Duodenal mucosa (tissue), 2 donors: ENCODE measurements around the gene SEM1.
"Not testable (repeated sequence)": the region's sequence is repeated elsewhere in the genome, so short reads cannot be mapped to it uniquely, and the experiment has no call there.

ENCODE experiments used
- H3K27ac ChIP-seq: one replicate; pipeline ENCODE4 v1.7.0; 2013; ENCODE audit warnings: low read depth, low read length
- H3K27me3 ChIP-seq, 2 donors: one replicate each; pipeline ENCODE4 v1.7.0; 2013; ENCODE audit warnings: low read length in 2 of 2, control low read depth in 1 of 2; ENCODE audit not compliant: insufficient read depth in 2 of 2, control insufficient read depth in 1 of 2
- H3K36me3 ChIP-seq, 2 donors: one replicate each; pipeline ENCODE4 v1.7.0; 2013; ENCODE audit warnings: low read length in 2 of 2, control low read depth in 1 of 2; ENCODE audit not compliant: insufficient read depth in 2 of 2, control insufficient read depth in 1 of 2
- H3K4me1 ChIP-seq, 2 donors: one replicate each; pipeline ENCODE4 v1.7.0; 2013; ENCODE audit warnings: low read length in 2 of 2, control low read depth in 1 of 2; ENCODE audit not compliant: insufficient read depth in 2 of 2, control insufficient read depth in 1 of 2
- H3K4me3 ChIP-seq, 2 donors: one replicate each; pipeline ENCODE4 v1.7.0; 2013; ENCODE audit warnings: low read length in 2 of 2, low read depth in 1 of 2
- H3K9ac ChIP-seq, 2 donors: one replicate each; pipeline ENCODE4 v1.7.0; 2013; ENCODE audit warnings: low read length in 2 of 2, low read depth in 1 of 2
- H3K9me3 ChIP-seq, 2 donors: one replicate each; pipeline ENCODE4 v1.7.0; 2013; ENCODE audit warnings: low read length in 2 of 2, control low read depth in 1 of 2; ENCODE audit not compliant: control insufficient read depth in 1 of 2

The SEM1 gene

GRCh38 chr7:96649981-96650380, 59.7 kb downstream of the SEM1 start:
- no peak overlapping the region for H3K9ac ChIP-seq
- no peaks in the 10 kb centered on the region for H3K27me3 ChIP-seq
- H3K4me3 ChIP-seq, result no peak overlapping the region
- no peaks in the 10 kb centered on the region for H3K4me1 ChIP-seq
- H3K27ac ChIP-seq, result no peak overlapping the region
- no peaks in the 10 kb centered on the region for H3K36me3 ChIP-seq
- H3K9me3 ChIP-seq, result no peaks in the 10 kb centered on the region

DNA sequence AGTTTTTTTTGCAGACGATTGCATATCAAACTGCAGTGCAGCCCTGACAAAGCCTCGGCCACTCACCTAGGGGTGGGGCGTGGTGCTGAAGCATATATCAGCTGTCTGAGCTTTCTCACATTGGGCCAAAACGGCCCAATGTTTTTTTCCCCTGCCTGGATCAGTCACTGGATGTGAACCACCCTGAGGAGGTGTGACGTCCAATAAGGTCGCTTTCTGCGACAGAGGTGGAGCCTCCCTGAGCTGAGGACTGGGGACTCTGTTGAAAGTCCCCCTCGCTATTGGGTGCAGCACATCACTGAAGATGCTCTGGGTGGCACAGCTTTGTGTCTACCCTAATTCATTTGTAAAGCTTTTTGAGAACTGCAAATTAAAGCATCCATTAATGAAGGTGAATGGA, 60.9 kb downstream of the SEM1 start:
- Histone ChIP-seq H3K27ac (no peak overlapping the region), H3K9me3 (no peaks in the 10 kb centered on the region), H3K9ac (no peak overlapping the region), H3K36me3 (no peaks in the 10 kb centered on the region), H3K27me3 (no peaks in the 10 kb centered on the region), H3K4me1 (no peaks in the 10 kb centered on the region), H3K4me3 (no peak overlapping the region)

DNA sequence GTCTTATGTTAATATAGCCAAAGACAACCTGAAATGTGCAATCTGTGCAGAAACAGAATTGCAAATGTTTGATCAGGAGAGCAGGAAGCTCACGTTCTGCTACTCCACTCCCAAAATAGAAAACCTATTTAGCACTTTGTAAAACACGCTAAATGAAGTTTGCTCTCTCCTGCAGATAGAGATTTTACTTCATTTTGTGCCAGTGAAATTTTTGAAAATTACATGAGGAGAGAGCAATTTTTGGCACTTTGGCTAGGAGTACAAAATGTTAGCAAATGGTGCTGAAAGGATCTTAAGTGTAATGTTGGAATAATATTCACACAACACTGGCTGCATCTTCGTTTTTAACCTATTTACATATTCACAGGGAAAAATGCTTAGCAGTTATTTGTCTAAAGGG, 61.9 kb downstream of the SEM1 start:
- Histone ChIP-seq H3K4me3 (no peak overlapping the region), H3K4me1 (no peaks in the 10 kb centered on the region), H3K27ac (no peak overlapping the region), H3K27me3 (no peaks in the 10 kb centered on the region), H3K9me3 (no peaks in the 10 kb centered on the region), H3K36me3 (no peaks in the 10 kb centered on the region), H3K9ac (no peak overlapping the region)

DNA sequence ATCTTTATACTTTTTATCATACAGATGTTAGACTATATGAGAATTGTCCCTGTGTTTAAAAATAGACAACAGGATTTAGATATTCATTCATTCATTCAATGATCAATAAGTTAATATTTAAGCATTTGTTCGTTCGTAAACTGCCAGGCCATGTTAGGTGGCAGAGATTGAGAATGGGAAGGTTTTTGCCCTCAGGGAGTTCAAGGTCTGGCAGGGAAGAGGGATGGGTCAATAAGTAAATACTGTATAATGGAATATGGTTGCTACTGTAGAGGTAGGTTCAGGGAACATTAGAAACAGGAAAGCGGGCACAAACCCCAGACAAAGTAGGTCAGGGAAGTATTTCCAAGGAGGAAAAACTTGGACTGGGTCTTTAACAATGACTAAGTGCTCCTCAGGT, 64.6 kb downstream of the SEM1 start:
- H3K9me3 ChIP-seq, result no peaks in the 10 kb centered on the region
- no peak overlapping the region for H3K27ac ChIP-seq
- no peaks in the 10 kb centered on the region for H3K27me3 ChIP-seq
- H3K4me3 ChIP-seq, result no peak overlapping the region
- H3K4me1 ChIP-seq, result no peaks in the 10 kb centered on the region
- H3K36me3 ChIP-seq, result no peaks in the 10 kb centered on the region
- no peak overlapping the region for H3K9ac ChIP-seq

- not testable (repeated sequence) for H3K9ac ChIP-seq, H3K4me1 ChIP-seq, H3K4me3 ChIP-seq, H3K27ac ChIP-seq, H3K36me3 ChIP-seq, H3K9me3 ChIP-seq, H3K27me3 ChIP-seq
These were observed 66.2 kb downstream of the SEM1 start for GRCh38 chr7:96643436-96643835.

DNA sequence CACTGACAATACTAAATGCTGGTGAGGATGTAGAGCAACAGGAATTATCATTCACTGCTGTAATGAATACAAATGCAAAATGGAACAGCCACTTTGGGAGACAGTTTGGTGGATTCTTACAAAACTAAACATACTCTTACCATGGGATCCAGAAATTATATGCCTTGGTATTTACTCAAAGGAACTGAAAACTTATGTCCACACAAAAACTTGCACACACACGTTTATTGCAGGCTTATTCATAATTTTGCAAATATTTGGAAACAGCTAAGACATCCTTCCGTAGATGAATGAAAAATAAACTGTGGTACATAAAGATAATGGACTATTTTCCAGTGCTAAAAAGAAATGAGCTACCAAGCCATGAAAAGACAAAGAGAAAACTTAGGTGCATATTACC, 69.6 kb downstream of the SEM1 start:
- Histone ChIP-seq H3K4me1 (no peaks in the 10 kb centered on the region), H3K9me3 (no peaks in the 10 kb centered on the region), H3K9ac (no peak overlapping the region), H3K27me3 (no peaks in the 10 kb centered on the region), H3K27ac (no peak overlapping the region), H3K36me3 (no peaks in the 10 kb centered on the region), H3K4me3 (no peak overlapping the region)
